DOHH2 (cell line): Measurements from ENCODE around the gene MAGI1.

Experiments
- H3F3A ChIP-seq: fragments of 200-600 bp; sonication (generic), shearing (Covaris generic); 2 replicates; pipeline ENCODE4 v1.6.0; 2016; ENCODE audit warnings: antibody characterized with exemption, mild to moderate bottlenecking; ENCODE audit not compliant: control insufficient read depth, insufficient read depth
- H3K27ac ChIP-seq: fragments of 200-600 bp; sonication (generic); 2 replicates; pipeline ENCODE4 v1.5.1; 2014; ENCODE audit warnings: low read depth, mild to moderate bottlenecking, low read length, moderate library complexity
- H3K27me3 ChIP-seq: fragments of 200-600 bp; sonication (generic); 2 replicates; pipeline ENCODE4 v1.6.1; 2014; ENCODE audit warnings: mild to moderate bottlenecking, low read length, mixed read lengths; ENCODE audit not compliant: control insufficient read depth
- H3K36me3 ChIP-seq: fragments of 200-600 bp; sonication (generic); 2 replicates; pipeline ENCODE4 v1.6.1; 2014; ENCODE audit warnings: mild to moderate bottlenecking, low read length, moderate library complexity, mixed read lengths; ENCODE audit not compliant: control insufficient read depth
- H3K4me1 ChIP-seq: fragments of 200-600 bp; sonication (generic); 2 replicates; pipeline ENCODE4 v1.6.1; 2014; ENCODE audit warnings: mild to moderate bottlenecking, low read length, mixed read lengths; ENCODE audit not compliant: control insufficient read depth
- H3K4me2 ChIP-seq: fragments of 200-600 bp; sonication (generic); 2 replicates; pipeline ENCODE4 v1.6.0; 2014; ENCODE audit warnings: mild to moderate bottlenecking, low read length, moderate library complexity
- H3K4me3 ChIP-seq: fragments of 200-600 bp; sonication (generic); 2 replicates; pipeline ENCODE4 v1.5.1; 2014; ENCODE audit warnings: mild to moderate bottlenecking, low read length, mixed read lengths
- H3K79me2 ChIP-seq: fragments of 200-600 bp; sonication (generic); 2 replicates; pipeline ENCODE4 v1.6.1; 2014; ENCODE audit warnings: mild to moderate bottlenecking, low read length, mixed read lengths; ENCODE audit not compliant: control insufficient read depth
- H3K9me2 ChIP-seq: fragments of 200-600 bp; sonication (generic); replicated peaks from 2 replicates; pipeline ENCODE4 v1.6.1; 2014; ENCODE audit warnings: mild to moderate bottlenecking, low read length, mixed read lengths; ENCODE audit not compliant: control insufficient read depth
- H3K9me3 ChIP-seq: fragments of 200-600 bp; sonication (generic); 2 replicates; pipeline ENCODE4 v1.6.1; 2014; ENCODE audit warnings: antibody characterized with exemption, low read length, mixed read lengths; ENCODE audit not compliant: control insufficient read depth, insufficient read depth
- H4K20me1 ChIP-seq: fragments of 200-600 bp; sonication (generic); 2 replicates; pipeline ENCODE4 v1.6.0; 2014; ENCODE audit warnings: low read depth, mild to moderate bottlenecking, antibody characterized with exemption, low read length, moderate library complexity; ENCODE audit not compliant: control insufficient read depth, insufficient read depth
- CTCF ChIP-seq: fragments of 200-600 bp; sonication (generic); IDR thresholded peaks from one replicate; pipeline ENCODE4 v1.5.1; 2014; ENCODE audit warnings: antibody characterized with exemption, mild to moderate bottlenecking, low read depth, low read length; ENCODE audit not compliant: poor library complexity, severe bottlenecking
- EZH2phosphoT487 ChIP-seq: fragments of 200-600 bp; sonication (generic); IDR thresholded peaks from 2 replicates; pipeline ENCODE4 v1.6.1; 2017; ENCODE audit warnings: borderline replicate concordance, mild to moderate bottlenecking, antibody characterized with exemption, low read length, moderate library complexity, mixed read lengths

MAGI1 gene

GRCh38 chr3:65642883-65643282 lies 395.8 kb downstream of the MAGI1 start:
- H3K9me3 ChIP-seq = peaks cover 2% of the 10 kb centered on the region; the same call in 1 of the 2 replicates
- no peak overlapping the region for H3K4me3 ChIP-seq
- H3K4me1 ChIP-seq = no peaks in the 10 kb centered on the region
- H3K9me2 ChIP-seq = no peaks in the 10 kb centered on the region
- H3K27ac ChIP-seq = no peak overlapping the region
- no peaks in the 10 kb centered on the region for H4K20me1 ChIP-seq
- TF ChIP-seq CTCF = no peak
- no peak for TF ChIP-seq EZH2phosphoT487
- H3K27me3 ChIP-seq = no peaks in the 10 kb centered on the region
- H3K36me3 ChIP-seq = no peaks in the 10 kb centered on the region
- no peaks in the 10 kb centered on the region for H3K79me2 ChIP-seq
- no peak overlapping the region for H3K4me2 ChIP-seq
- no peaks in the 10 kb centered on the region for H3F3A ChIP-seq

GRCh38 chr3:65641777-65642176 lies 396.9 kb downstream of the MAGI1 start:
- Histone ChIP-seq H3K4me2 (no peak overlapping the region), H3K36me3 (no peaks in the 10 kb centered on the region), H3F3A (no peaks in the 10 kb centered on the region), H3K9me3 (no peaks in the 10 kb centered on the region), H3K27me3 (no peaks in the 10 kb centered on the region), H4K20me1 (no peaks in the 10 kb centered on the region), H3K4me1 (no peaks in the 10 kb centered on the region), H3K4me3 (no peak overlapping the region), H3K79me2 (no peaks in the 10 kb centered on the region), H3K27ac (no peak overlapping the region), H3K9me2 (no peaks in the 10 kb centered on the region)
- TF ChIP-seq CTCF (no peak), EZH2phosphoT487 (no peak)

- no peak overlapping the region for H3K27ac ChIP-seq
- no peaks in the 10 kb centered on the region for H3K9me3 ChIP-seq
- H3F3A ChIP-seq = no peaks in the 10 kb centered on the region
- H3K36me3 ChIP-seq = no peaks in the 10 kb centered on the region
- H3K4me1 ChIP-seq = no peaks in the 10 kb centered on the region
- H4K20me1 ChIP-seq = no peaks in the 10 kb centered on the region
- H3K79me2 ChIP-seq = no peaks in the 10 kb centered on the region
- no peaks in the 10 kb centered on the region for H3K9me2 ChIP-seq
- H3K4me2 ChIP-seq = no peak overlapping the region
- TF ChIP-seq EZH2phosphoT487 = no peak
- no peak for TF ChIP-seq CTCF
- no peak overlapping the region for H3K4me3 ChIP-seq
- no peaks in the 10 kb centered on the region for H3K27me3 ChIP-seq
Measured at GRCh38 chr3:65641045-65641444, 397.7 kb downstream of the MAGI1 start.

GRCh38 chr3:65639444-65639843 lies 399.3 kb downstream of the MAGI1 start:
- Histone ChIP-seq H3K4me3 (no peak overlapping the region), H3K4me2 (no peak overlapping the region), H3F3A (no peaks in the 10 kb centered on the region), H3K9me3 (no peaks in the 10 kb centered on the region), H3K4me1 (no peaks in the 10 kb centered on the region), H3K27ac (no peak overlapping the region), H4K20me1 (no peaks in the 10 kb centered on the region), H3K79me2 (no peaks in the 10 kb centered on the region), H3K9me2 (no peaks in the 10 kb centered on the region), H3K36me3 (no peaks in the 10 kb centered on the region), H3K27me3 (no peaks in the 10 kb centered on the region)
- TF ChIP-seq EZH2phosphoT487 (no peak), CTCF (no peak)
